ENCODE data around the gene PER1. TPM values are rescaled to one million over a fixed set of nuclear protein-coding genes. Genes with fewer than 3 reads are reported as not detected.

PER1 gene
- total and polyA plus RNA-seq, 9 of the 15 experiments (the other 6 are each of a cell fraction or from before 2014, with no cell fraction given) = 0.13 to 26.0 (median 3.4) TPM

- TF ChIP-seq ZNF184 (CRISPR knock-in tag; IDR thresholded peaks at IDR 0.05) = no peak
These were observed 7.4 kb upstream of the PER1 start (continued) for GRCh38 chr17:8159459-8160223.

GRCh38 chr17:8159032-8159400 lies 6.8 kb upstream of the PER1 start:
- no peaks in the 10 kb centered on the region for H3K9me3 ChIP-seq (replicated peaks; ENCODE audit: control insufficient read depth, insufficient read depth, low read depth, low read length)
- H3K79me2 ChIP-seq (ENCODE audit: control insufficient read depth, insufficient read depth, low read length) = peaks cover 45% of the 10 kb centered on the region
- no peak overlapping the region for H3K4me2 ChIP-seq (ENCODE audit: insufficient read depth, low read length)
- no TSS peak for BruUV-seq (replicated peaks)
- peaks cover 43 to 66% of the 10 kb centered on the region in 2 experiments for H3K4me1 ChIP-seq (replicated peaks in 1 of 2; ENCODE audit: control insufficient read depth in 2 of 2, insufficient read depth in 2 of 2, low read length in 2 of 2)
- intact Hi-C loops (cut with micrococcal nuclease) (no loop called here), in situ Hi-C loops (cut with MboI) (no loop called here)
- no peak for ATAC-seq
- H3K36me3 ChIP-seq (ENCODE audit: control insufficient read depth, insufficient read depth, low read length) = peaks cover 29% of the 10 kb centered on the region; the same call in 2 of the 3 replicates
- no peak overlapping the region for H2AFZ ChIP-seq (ENCODE audit: low read depth, low read length)
- DNase-seq (ENCODE audit: extremely low read depth in 1 of 4, low spot score in 3 of 4) = no peak
- H3K9ac ChIP-seq (ENCODE audit: insufficient read depth in 1 of 2, low read depth in 2 of 2, low read length in 2 of 2) = no peak overlapping the region; a peak in 1 of 4 replicates
- no peaks in the 10 kb centered on the region for H3K27me3 ChIP-seq (ENCODE audit: control insufficient read depth in 2 of 2, insufficient read depth in 2 of 2, low read length in 2 of 2)
- ChIA-PET POLR2A (interaction anchor here (8.6 kb wide), 1 partner anchor 13 kb away, joined by 105 read pairs; no protein-coding TSS in a partner anchor), CTCF (ENCODE audit: low intra/inter-chr PET ratio) (interaction anchor here (0.6 to 1.1 kb wide), 2 partner anchors 20 to 26 kb away, joined by 3 to 4 read pairs; no protein-coding TSS in a partner anchor)
- peaks cover 5% of the 10 kb centered on the region for H3K9me1 ChIP-seq (ENCODE audit: control insufficient read depth, insufficient read depth, low read length)
- WGBS (ENCODE audit: insufficient coverage, low coverage, missing lambda C conversion rate) = 0% methylated on average over 1 of the region's 3 CpGs
- no peak for FAIRE-seq
- H3K27ac ChIP-seq (ENCODE audit: extremely low read depth, low read depth, low read length) = no peak overlapping the region
- no peak overlapping the region for H3K4me3 ChIP-seq
- 0 out of 2 replicates have a peak, but pooled peaks cover 12% of the 10 kb centered on the region for H4K20me1 ChIP-seq (replicated peaks; ENCODE audit: control insufficient read depth, insufficient read depth, low read length)
- TF ChIP-seq TEAD4 (IDR thresholded peaks at IDR 0.05; ENCODE audit: low read length) (no peak), TEAD4 (CRISPR knock-in tag; IDR thresholded peaks at IDR 0.05; ENCODE audit: borderline replicate concordance) (no peak), PTRF (tag; IDR thresholded peaks at IDR 0.05) (no peak), TCF7L2 (IDR thresholded peaks at IDR 0.05; ENCODE audit: low read depth, low read length) (no peak), ZNF609 (CRISPR knock-in tag; IDR thresholded peaks at IDR 0.05; ENCODE audit: borderline replicate concordance) (no peak), ELK1 (CRISPR knock-in tag; IDR thresholded peaks at IDR 0.05) (no peak), MTA2 (IDR thresholded peaks at IDR 0.05; ENCODE audit: low read depth) (no peak), NCOA4 (IDR thresholded peaks at IDR 0.05; ENCODE audit: partially characterized antibody) (no peak), CHD4 (IDR thresholded peaks at IDR 0.05; ENCODE audit: insufficient read depth, insufficient replicate concordance, low read depth, low read length, poor library complexity, severe bottlenecking) (no peak), ZFP1 (CRISPR knock-in tag; IDR thresholded peaks at IDR 0.05) (no peak), TRIM24 (IDR thresholded peaks at IDR 0.05) (no peak)

Data from K562 (cell line).